ENCODE measurements around the gene EBF4.
"Not testable (repeated sequence)": the region's sequence is repeated elsewhere in the genome, so short reads cannot be mapped to it uniquely, and the experiment has no call there.

EBF4 gene

GRCh38 chr20:2759143-2759542, 66.6 kb downstream of the EBF4 start:
- Mint-ChIP-seq H3K4me1 (no peaks in the 10 kb centered on the region), H3K9me3 (no peaks in the 10 kb centered on the region), H3K4me3 (no peak overlapping the region), H3K27ac (no peak overlapping the region), H3K36me3 (no peaks in the 10 kb centered on the region), H3K27me3 (peaks cover 43% of the 10 kb centered on the region)
- ATAC-seq (ENCODE audit: low read depth) (no peak), DNase-seq (ENCODE audit: low spot score in 2 of 2) (no peak)

GRCh38 chr20:2759603-2760296, 67.2 kb downstream of the EBF4 start:
- Mint-ChIP-seq H3K9me3 (no peaks in the 10 kb centered on the region), H3K27ac (no peak overlapping the region), H3K27me3 (peaks cover 39% of the 10 kb centered on the region), H3K4me3 (no peak overlapping the region), H3K4me1 (no peaks in the 10 kb centered on the region), H3K36me3 (no peaks in the 10 kb centered on the region)
- DNase-seq (ENCODE audit: low spot score in 2 of 2) (no peak), ATAC-seq (ENCODE audit: low read depth) (no peak)

GRCh38 chr20:2760297-2760951, 67.8 kb downstream of the EBF4 start:
- H3K4me3 Mint-ChIP-seq, result no peak overlapping the region
- H3K4me1 Mint-ChIP-seq, result no peaks in the 10 kb centered on the region
- no peaks in the 10 kb centered on the region for H3K9me3 Mint-ChIP-seq
- peaks cover 39% of the 10 kb centered on the region for H3K27me3 Mint-ChIP-seq
- H3K36me3 Mint-ChIP-seq, result no peaks in the 10 kb centered on the region
- ATAC-seq (ENCODE audit: low read depth) (no peak), DNase-seq (ENCODE audit: low spot score in 2 of 2) (no peak)
- no peak overlapping the region for H3K27ac Mint-ChIP-seq

- H3K36me3 Mint-ChIP-seq, result no peaks in the 10 kb centered on the region
- peaks cover 35% of the 10 kb centered on the region for H3K27me3 Mint-ChIP-seq
- no peak for DNase-seq (ENCODE audit: low spot score in 2 of 2)
Observed at GRCh38 chr20:2760952-2761305, 68.3 kb downstream of the EBF4 start.

GRCh38 chr20:2761885-2762284, 69.3 kb downstream of the EBF4 start:
- H3K4me1 Mint-ChIP-seq, result no peaks in the 10 kb centered on the region
- ATAC-seq (ENCODE audit: low read depth) (no peak), DNase-seq (ENCODE audit: low spot score in 2 of 2) (no peak)
- H3K36me3 Mint-ChIP-seq, result no peaks in the 10 kb centered on the region
- no peak overlapping the region for H3K4me3 Mint-ChIP-seq
- no peaks in the 10 kb centered on the region for H3K9me3 Mint-ChIP-seq
- H3K27me3 Mint-ChIP-seq, result peaks cover 28% of the 10 kb centered on the region
- H3K27ac Mint-ChIP-seq, result no peak overlapping the region

More at GRCh38 chr20:2760952-2761305, 68.3 kb downstream of the EBF4 start:
- no peak overlapping the region for H3K27ac Mint-ChIP-seq
- no peaks in the 10 kb centered on the region for H3K4me1 Mint-ChIP-seq
- ATAC-seq (ENCODE audit: low read depth), result no peak
- H3K9me3 Mint-ChIP-seq, result no peaks in the 10 kb centered on the region
- H3K4me3 Mint-ChIP-seq, result no peak overlapping the region

- no peak for ATAC-seq (ENCODE audit: low read depth)
- H3K4me1 Mint-ChIP-seq, result no peaks in the 10 kb centered on the region
- no peak overlapping the region for H3K27ac Mint-ChIP-seq
- H3K27me3 Mint-ChIP-seq, result peaks cover 28% of the 10 kb centered on the region
- no peaks in the 10 kb centered on the region for H3K9me3 Mint-ChIP-seq
- no peak for DNase-seq (ENCODE audit: low spot score in 2 of 2)
- H3K36me3 Mint-ChIP-seq, result no peaks in the 10 kb centered on the region
- no peak overlapping the region for H3K4me3 Mint-ChIP-seq
Observed at GRCh38 chr20:2762578-2763131, 70.1 kb downstream of the EBF4 start.

- no peak for DNase-seq (ENCODE audit: low spot score in 2 of 2)
- Mint-ChIP-seq H3K4me1 (no peaks in the 10 kb centered on the region), H3K27ac (no peak overlapping the region), H3K27me3 (peaks cover 24% of the 10 kb centered on the region), H3K36me3 (no peaks in the 10 kb centered on the region), H3K4me3 (no peak overlapping the region), H3K9me3 (no peaks in the 10 kb centered on the region)
- ATAC-seq (ENCODE audit: low read depth), result no peak
Observed at GRCh38 chr20:2763186-2763585, 70.6 kb downstream of the EBF4 start.

- Mint-ChIP-seq H3K27ac (no peak overlapping the region), H3K4me3 (no peak overlapping the region), H3K36me3 (no peaks in the 10 kb centered on the region), H3K4me1 (no peaks in the 10 kb centered on the region), H3K9me3 (no peaks in the 10 kb centered on the region), H3K27me3 (peaks cover 17% of the 10 kb centered on the region)
- no peak for ATAC-seq (ENCODE audit: low read depth)
- DNase-seq (ENCODE audit: low spot score in 2 of 2), result no peak
Observed at GRCh38 chr20:2767768-2768631, 75.4 kb downstream of the EBF4 start.

- no peak overlapping the region for H3K4me3 Mint-ChIP-seq
- ATAC-seq (ENCODE audit: low read depth), result no peak
- peaks cover 17% of the 10 kb centered on the region for H3K27me3 Mint-ChIP-seq
- H3K9me3 Mint-ChIP-seq, result no peaks in the 10 kb centered on the region
- no peak for DNase-seq (ENCODE audit: low spot score in 2 of 2)
- no peaks in the 10 kb centered on the region for H3K4me1 Mint-ChIP-seq
- H3K27ac Mint-ChIP-seq, result no peak overlapping the region
- H3K36me3 Mint-ChIP-seq, result no peaks in the 10 kb centered on the region
Observed at GRCh38 chr20:2768632-2769015, 76.0 kb downstream of the EBF4 start.

GRCh38 chr20:2770091-2770490, 77.5 kb downstream of the EBF4 start:
- H3K4me1 Mint-ChIP-seq; H3K4me3 Mint-ChIP-seq; H3K9me3 Mint-ChIP-seq; H3K36me3 Mint-ChIP-seq; H3K27ac Mint-ChIP-seq; DNase-seq (ENCODE audit: low spot score in 2 of 2); ATAC-seq (ENCODE audit: low read depth): not testable (repeated sequence)
- H3K27me3 Mint-ChIP-seq, result peaks cover 13% of the 10 kb centered on the region

- Mint-ChIP-seq H3K27ac (no peak overlapping the region), H3K27me3 (peaks cover 13% of the 10 kb centered on the region), H3K9me3 (no peaks in the 10 kb centered on the region), H3K36me3 (no peaks in the 10 kb centered on the region), H3K4me3 (no peak overlapping the region), H3K4me1 (no peaks in the 10 kb centered on the region)
- ATAC-seq (ENCODE audit: low read depth) (no peak), DNase-seq (ENCODE audit: low spot score in 2 of 2) (no peak)
Observed at GRCh38 chr20:2771631-2772080, 79.1 kb downstream of the EBF4 start.

- Mint-ChIP-seq H3K27me3 (peaks cover 8% of the 10 kb centered on the region), H3K27ac (no peak overlapping the region), H3K9me3 (peaks cover 3% of the 10 kb centered on the region), H3K36me3 (no peaks in the 10 kb centered on the region), H3K4me1 (no peaks in the 10 kb centered on the region), H3K4me3 (no peak overlapping the region)
- no peak for DNase-seq (ENCODE audit: low spot score in 2 of 2)
- ATAC-seq (ENCODE audit: low read depth), result no peak
Observed at GRCh38 chr20:2773812-2774211, 81.2 kb downstream of the EBF4 start.

GRCh38 chr20:2775139-2775538, 82.6 kb downstream of the EBF4 start:
- Mint-ChIP-seq H3K4me1 (no peaks in the 10 kb centered on the region), H3K9me3 (peaks cover 3% of the 10 kb centered on the region), H3K27me3 (peaks cover 6% of the 10 kb centered on the region), H3K27ac (no peak overlapping the region), H3K4me3 (no peak overlapping the region), H3K36me3 (no peaks in the 10 kb centered on the region)
- DNase-seq (ENCODE audit: low spot score in 2 of 2) (no peak), ATAC-seq (ENCODE audit: low read depth) (no peak)
